OCI-LY3 (cell line): ENCODE results near the gene SPIRE1.

Source experiments
- H2AFZ ChIP-seq: fragments of 200-600, 300-600 bp; shearing (Covaris generic); 2 replicates; pipeline ENCODE4 v1.6.0; 2014; ENCODE audit warnings: antibody characterized with exemption, low read depth, low read length
- H3K27ac ChIP-seq: fragments of 200-600, 300-600 bp; sonication (generic); 2 replicates; pipeline ENCODE4 v1.5.1; 2014; ENCODE audit warnings: mild to moderate bottlenecking, low read length, moderate library complexity, mixed read lengths
- H3K27me3 ChIP-seq: fragments of 200-600, 300-600 bp; sonication (generic); 2 replicates; pipeline ENCODE4 v1.6.1; 2014; ENCODE audit warnings: low read depth, low read length, mixed read lengths
- H3K36me3 ChIP-seq: fragments of 200-600, 300-600 bp; sonication (generic); replicated peaks from 2 replicates; pipeline ENCODE3; 2014; ENCODE audit warnings: low read depth, low read length, mixed read lengths
- H3K4me1 ChIP-seq: fragments of 300-600, 200-600 bp; sonication (generic); 2 replicates; pipeline ENCODE4 v1.6.1; 2014; ENCODE audit warnings: low read length, mixed read lengths
- H3K4me2 ChIP-seq: fragments of 200-600, 300-600 bp; sonication (generic); 2 replicates; pipeline ENCODE4 v1.6.1; 2014; ENCODE audit warnings: low read length, mixed read lengths
- H3K4me3 ChIP-seq: fragments of 300-600, 200-600 bp; sonication (generic); 2 replicates; pipeline ENCODE4 v1.5.1; 2014; ENCODE audit warnings: antibody characterized with exemption, mild to moderate bottlenecking, low read length, moderate library complexity
- H3K79me2 ChIP-seq: fragments of 300-600, 200-600 bp; shearing (Covaris generic); 2 replicates; pipeline ENCODE4 v1.6.1; 2014; ENCODE audit warnings: mild to moderate bottlenecking, low read length, mixed read lengths
- H3K9ac ChIP-seq: fragments of 300-600, 200-600 bp; shearing (Covaris generic); 2 replicates; pipeline ENCODE4 v1.6.0; 2014; ENCODE audit warnings: mild to moderate bottlenecking, low read length, moderate library complexity
- H3K9me3 ChIP-seq: fragments of 200-600, 300-600 bp; shearing (Covaris generic); 2 replicates; pipeline ENCODE4 v1.6.1; 2014; ENCODE audit warnings: low read length, mixed read lengths; ENCODE audit not compliant: insufficient read depth
- H4K20me1 ChIP-seq: fragments of 200-600, 300-600 bp; sonication (generic); 2 replicates; pipeline ENCODE4 v1.6.1; 2016; ENCODE audit warnings: low read length, mixed read lengths; ENCODE audit not compliant: insufficient read depth
- EZH2phosphoT487 ChIP-seq: fragments of 200-600 bp; shearing (Covaris generic); IDR thresholded peaks from 2 replicates; pipeline ENCODE4 v1.6.1; 2018; ENCODE audit warnings: antibody characterized with exemption, mixed run types, low read depth
- TF ChIP-seq, protein P1 (sequence below): fragments of 200-600, 300-600 bp; sonication (generic); IDR thresholded peaks from 2 replicates; pipeline ENCODE4 v1.5.1; 2014; ENCODE audit warnings: antibody characterized with exemption, low read length, low read depth

SPIRE1 gene

DNA sequence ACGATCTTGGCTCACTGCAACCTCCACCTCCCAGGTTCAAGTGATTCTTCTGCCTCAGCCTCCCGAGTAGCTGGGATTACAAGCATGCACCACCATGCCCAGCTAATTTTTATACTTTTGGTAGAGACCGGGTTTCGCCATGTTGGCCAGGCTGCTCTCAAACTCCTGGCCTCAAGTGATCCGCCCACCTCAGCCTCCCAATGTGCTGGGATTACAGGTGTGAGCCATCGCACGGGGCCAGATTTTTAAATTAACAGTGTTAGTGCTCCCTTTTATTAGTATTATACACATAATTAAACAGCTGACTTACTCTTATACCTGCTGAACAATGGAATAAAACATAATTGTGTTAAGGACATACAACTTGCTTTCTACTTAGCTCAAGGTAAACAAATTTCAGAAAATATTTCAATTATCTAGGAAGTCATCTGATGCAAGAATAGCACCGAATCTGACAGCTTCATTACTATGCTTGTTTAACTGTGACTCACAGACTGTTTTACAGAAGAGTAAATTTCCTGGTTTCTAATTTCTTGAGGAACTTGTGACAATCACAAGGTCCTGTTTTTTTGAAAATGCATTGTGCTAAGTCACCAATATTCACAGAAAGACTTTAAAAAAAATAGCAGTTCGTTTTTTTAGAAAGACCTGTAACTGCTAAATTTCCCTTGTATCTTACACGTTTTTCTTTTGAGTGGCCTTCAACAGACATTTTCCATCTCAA, 51.2 kb downstream of the SPIRE1 start:
- Histone ChIP-seq H3K4me1 (peaks cover 27% of the 10 kb centered on the region), H3K36me3 (no peaks in the 10 kb centered on the region), H4K20me1 (no peaks in the 10 kb centered on the region), H3K79me2 (no peaks in the 10 kb centered on the region), H3K4me3 (0 out of 2 replicates have a peak overlapping the region, but pooled peaks have one; percentile 1), H3K9me3 (no peaks in the 10 kb centered on the region), H3K9ac (0 out of 2 replicates have a peak overlapping the region, but pooled peaks have one; percentile 15), H2AFZ (no peak overlapping the region), H3K27ac (peak overlapping the region; percentile 64), H3K4me2 (peak overlapping the region; percentile 52), H3K27me3 (no peaks in the 10 kb centered on the region)
- TF ChIP-seq EZH2phosphoT487: no peak
- TF ChIP-seq, protein P1, sequence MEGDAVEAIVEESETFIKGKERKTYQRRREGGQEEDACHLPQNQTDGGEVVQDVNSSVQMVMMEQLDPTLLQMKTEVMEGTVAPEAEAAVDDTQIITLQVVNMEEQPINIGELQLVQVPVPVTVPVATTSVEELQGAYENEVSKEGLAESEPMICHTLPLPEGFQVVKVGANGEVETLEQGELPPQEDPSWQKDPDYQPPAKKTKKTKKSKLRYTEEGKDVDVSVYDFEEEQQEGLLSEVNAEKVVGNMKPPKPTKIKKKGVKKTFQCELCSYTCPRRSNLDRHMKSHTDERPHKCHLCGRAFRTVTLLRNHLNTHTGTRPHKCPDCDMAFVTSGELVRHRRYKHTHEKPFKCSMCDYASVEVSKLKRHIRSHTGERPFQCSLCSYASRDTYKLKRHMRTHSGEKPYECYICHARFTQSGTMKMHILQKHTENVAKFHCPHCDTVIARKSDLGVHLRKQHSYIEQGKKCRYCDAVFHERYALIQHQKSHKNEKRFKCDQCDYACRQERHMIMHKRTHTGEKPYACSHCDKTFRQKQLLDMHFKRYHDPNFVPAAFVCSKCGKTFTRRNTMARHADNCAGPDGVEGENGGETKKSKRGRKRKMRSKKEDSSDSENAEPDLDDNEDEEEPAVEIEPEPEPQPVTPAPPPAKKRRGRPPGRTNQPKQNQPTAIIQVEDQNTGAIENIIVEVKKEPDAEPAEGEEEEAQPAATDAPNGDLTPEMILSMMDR: no peak

DNA sequence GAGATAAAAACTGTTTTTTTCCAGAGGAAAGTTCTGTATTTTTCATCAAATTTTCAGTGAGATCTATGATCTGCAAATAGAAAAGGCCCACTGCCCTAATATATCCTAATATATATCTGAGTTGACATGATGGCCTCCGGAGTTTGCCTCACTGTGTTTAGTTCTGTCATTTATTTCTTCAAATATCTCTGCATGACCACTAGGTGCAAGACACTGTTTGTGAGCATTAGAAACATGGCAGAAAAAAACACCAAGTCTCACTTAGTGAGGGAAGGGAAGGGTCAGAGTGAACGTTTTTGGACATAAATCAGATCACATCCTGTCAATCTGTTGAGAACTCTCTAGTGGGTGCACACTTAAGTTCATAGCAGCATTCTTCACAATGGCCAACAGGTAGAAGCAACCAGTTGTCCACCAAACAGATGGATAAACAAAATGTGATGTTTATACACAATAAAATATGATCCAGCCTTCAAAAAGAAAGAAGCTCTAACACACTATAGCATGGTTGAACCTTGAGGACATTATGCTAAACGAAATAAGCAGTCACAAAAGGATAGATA, 53.4 kb downstream of the SPIRE1 start:
- Histone ChIP-seq H3K27ac (no peak overlapping the region), H3K4me2 (no peak overlapping the region), H3K79me2 (no peaks in the 10 kb centered on the region), H3K9ac (no peak overlapping the region), H3K9me3 (no peaks in the 10 kb centered on the region), H3K4me1 (peaks cover 30% of the 10 kb centered on the region), H3K4me3 (no peak overlapping the region), H3K36me3 (no peaks in the 10 kb centered on the region), H2AFZ (no peak overlapping the region), H4K20me1 (no peaks in the 10 kb centered on the region), H3K27me3 (no peaks in the 10 kb centered on the region)
- TF ChIP-seq EZH2phosphoT487: no peak
- TF ChIP-seq, protein P1: no peak

DNA sequence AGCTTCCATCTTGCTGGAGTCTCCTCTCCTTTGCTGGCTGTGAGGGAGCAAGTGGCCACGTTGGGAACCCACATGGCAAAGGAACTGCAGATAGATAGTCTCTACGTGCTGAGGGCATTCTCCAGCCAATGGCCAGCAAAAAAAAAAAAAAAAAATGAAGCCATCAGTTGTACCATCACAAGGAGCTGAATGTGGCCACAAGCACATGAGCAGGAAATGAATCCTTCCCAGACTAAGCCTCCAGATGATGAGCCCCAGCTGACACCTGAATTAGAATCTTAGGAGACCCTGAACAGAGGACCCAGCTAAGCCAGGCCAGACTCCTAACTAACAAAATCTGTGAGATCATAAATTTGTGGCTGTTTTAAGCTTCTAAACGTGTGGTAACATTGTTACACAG, 57.9 kb downstream of the SPIRE1 start:
- H3K9ac ChIP-seq: no peak overlapping the region
- H3K9me3 ChIP-seq: no peaks in the 10 kb centered on the region
- no peaks in the 10 kb centered on the region for H3K27me3 ChIP-seq
- no peak overlapping the region for H2AFZ ChIP-seq
- H3K4me1 ChIP-seq: peaks cover 24% of the 10 kb centered on the region
- no peak overlapping the region for H3K4me2 ChIP-seq
- no peaks in the 10 kb centered on the region for H4K20me1 ChIP-seq
- no peak overlapping the region for H3K27ac ChIP-seq
- no peak overlapping the region for H3K4me3 ChIP-seq
- no peaks in the 10 kb centered on the region for H3K36me3 ChIP-seq
- TF ChIP-seq, protein P1: no peak
- TF ChIP-seq EZH2phosphoT487: no peak
- no peaks in the 10 kb centered on the region for H3K79me2 ChIP-seq

DNA sequence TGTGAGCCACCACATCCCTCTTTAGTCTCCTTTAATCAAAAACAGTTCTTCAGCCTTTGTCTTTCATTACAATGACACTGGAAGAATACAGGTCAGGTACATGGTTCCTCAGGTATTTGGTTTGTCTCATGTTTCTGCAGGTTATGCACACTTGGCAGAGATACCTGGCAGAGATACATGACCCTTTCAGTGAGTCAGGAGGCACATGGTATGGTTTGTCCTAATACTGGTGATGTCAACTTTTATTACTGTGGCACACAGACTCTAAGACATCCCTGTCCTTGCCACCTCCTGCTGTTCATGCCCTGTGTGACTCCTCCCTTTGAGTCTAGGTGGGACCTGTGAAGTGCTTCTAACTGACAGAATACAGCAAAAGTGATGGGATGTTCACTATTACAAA, 58.4 kb downstream of the SPIRE1 start:
- H4K20me1 ChIP-seq: no peaks in the 10 kb centered on the region
- no peak overlapping the region for H3K4me2 ChIP-seq
- no peak overlapping the region for H2AFZ ChIP-seq
- TF ChIP-seq EZH2phosphoT487: no peak
- TF ChIP-seq, protein P1: no peak
- no peaks in the 10 kb centered on the region for H3K36me3 ChIP-seq
- H3K27me3 ChIP-seq: no peaks in the 10 kb centered on the region
- H3K27ac ChIP-seq: no peak overlapping the region
- no peaks in the 10 kb centered on the region for H3K9me3 ChIP-seq
- no peak overlapping the region for H3K9ac ChIP-seq
- peaks cover 24% of the 10 kb centered on the region for H3K4me1 ChIP-seq
- no peak overlapping the region for H3K4me3 ChIP-seq
- H3K79me2 ChIP-seq: no peaks in the 10 kb centered on the region
